ENCODE results near the gene CARS1.

The CARS1 gene

DNA sequence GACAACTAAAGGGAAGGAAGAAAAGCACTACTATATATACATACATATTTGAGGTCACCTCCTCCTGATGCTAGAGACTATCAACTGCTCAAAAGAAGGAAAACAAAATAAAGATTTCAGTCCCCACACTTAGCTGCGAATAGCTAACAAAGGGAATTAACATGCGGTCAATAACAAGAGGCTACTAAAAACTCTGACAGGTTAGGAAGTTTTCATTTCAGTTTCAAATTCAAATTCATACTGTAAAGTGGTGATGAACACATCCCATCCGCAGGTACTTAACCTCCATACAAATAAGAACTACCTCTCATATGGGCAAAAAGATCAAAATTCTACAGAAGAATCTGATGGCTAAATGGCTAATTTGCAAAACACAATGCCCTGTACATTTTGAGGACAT, 67.7 kb downstream of the CARS1 start:
- TF ChIP-seq, protein P1, sequence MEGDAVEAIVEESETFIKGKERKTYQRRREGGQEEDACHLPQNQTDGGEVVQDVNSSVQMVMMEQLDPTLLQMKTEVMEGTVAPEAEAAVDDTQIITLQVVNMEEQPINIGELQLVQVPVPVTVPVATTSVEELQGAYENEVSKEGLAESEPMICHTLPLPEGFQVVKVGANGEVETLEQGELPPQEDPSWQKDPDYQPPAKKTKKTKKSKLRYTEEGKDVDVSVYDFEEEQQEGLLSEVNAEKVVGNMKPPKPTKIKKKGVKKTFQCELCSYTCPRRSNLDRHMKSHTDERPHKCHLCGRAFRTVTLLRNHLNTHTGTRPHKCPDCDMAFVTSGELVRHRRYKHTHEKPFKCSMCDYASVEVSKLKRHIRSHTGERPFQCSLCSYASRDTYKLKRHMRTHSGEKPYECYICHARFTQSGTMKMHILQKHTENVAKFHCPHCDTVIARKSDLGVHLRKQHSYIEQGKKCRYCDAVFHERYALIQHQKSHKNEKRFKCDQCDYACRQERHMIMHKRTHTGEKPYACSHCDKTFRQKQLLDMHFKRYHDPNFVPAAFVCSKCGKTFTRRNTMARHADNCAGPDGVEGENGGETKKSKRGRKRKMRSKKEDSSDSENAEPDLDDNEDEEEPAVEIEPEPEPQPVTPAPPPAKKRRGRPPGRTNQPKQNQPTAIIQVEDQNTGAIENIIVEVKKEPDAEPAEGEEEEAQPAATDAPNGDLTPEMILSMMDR (IDR thresholded peaks at IDR 0.05; ENCODE audit: low read depth, low read length, missing control alignments): no peak
- H3K4me3 ChIP-seq (ENCODE audit: low read depth, low read length): peak overlapping the region; percentile 86
- no peak for DNase-seq (ENCODE audit: low read depth)

DNA sequence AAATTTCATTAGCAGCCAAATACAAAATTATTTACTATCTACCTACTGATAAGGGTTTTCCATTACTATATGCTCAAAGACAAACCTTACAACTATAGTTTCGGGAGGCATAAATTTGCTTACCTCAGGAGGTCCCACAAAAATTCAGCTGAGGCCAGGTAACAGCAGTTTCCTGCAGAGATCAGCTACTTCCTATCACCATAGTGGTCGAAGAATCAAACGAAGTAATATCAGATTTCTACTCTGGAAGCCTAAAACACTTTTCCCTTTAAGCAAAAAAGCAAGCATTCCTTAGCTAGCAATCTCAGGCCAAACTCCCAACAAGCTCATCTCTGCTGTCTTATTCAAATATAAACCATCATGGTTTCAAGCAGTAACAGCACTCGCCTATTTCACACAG, 68.2 kb downstream of the CARS1 start:
- TF ChIP-seq, protein P1 (IDR thresholded peaks at IDR 0.05; ENCODE audit: low read depth, low read length, missing control alignments): no peak
- no peak for DNase-seq (ENCODE audit: low read depth)
- peak overlapping the region; percentile 86 for H3K4me3 ChIP-seq (ENCODE audit: low read depth, low read length)

DNA sequence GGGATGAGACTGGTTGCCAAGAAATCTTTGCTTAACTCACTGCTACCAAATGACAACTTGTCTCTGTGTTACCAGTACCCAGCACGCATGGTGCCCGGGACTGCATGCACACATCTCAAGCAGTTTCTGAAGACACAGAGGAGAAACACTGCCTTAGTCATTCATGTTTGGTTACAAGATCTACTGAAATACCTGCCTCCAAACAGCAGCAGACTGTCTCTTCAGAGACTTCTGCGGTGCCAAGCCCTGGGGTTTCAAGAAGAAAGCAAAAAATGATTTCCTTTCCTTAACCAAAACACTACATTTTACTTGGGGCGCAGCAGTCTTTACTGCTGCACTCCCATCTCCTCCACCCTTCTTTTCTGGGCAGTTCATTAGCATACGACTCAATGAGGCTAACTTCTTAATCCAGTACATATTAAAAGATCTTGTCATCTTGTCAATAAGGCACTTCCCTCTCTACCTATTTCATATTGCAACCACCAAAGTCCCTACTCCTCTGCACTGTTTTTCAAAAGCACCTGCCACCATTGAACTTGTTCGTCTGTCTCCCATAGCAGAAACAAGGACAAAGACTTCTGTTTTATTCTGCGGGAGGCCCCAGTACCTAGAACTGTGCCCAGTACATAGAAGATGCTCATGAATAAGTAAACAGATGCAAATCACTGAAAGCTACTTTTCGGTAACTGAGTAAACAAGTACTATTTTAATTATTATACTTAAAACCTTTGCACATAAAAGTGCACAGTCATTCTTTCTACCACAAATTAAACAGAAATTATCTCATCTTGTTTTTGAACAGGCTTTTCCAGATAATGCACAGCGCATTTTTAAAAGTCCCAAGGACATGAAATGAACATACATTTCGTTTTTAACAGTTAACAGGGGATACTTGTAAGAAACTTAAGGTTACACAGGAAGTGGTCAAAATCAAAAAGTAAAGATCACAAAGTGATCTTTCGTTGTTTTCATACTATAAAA, 69.1 kb downstream of the CARS1 start:
- no peak for DNase-seq (ENCODE audit: low read depth)
- H3K4me3 ChIP-seq (ENCODE audit: low read depth, low read length): peak overlapping the region; percentile 86
- TF ChIP-seq, protein P1 (IDR thresholded peaks at IDR 0.05; ENCODE audit: low read depth, low read length, missing control alignments): no peak

DNA sequence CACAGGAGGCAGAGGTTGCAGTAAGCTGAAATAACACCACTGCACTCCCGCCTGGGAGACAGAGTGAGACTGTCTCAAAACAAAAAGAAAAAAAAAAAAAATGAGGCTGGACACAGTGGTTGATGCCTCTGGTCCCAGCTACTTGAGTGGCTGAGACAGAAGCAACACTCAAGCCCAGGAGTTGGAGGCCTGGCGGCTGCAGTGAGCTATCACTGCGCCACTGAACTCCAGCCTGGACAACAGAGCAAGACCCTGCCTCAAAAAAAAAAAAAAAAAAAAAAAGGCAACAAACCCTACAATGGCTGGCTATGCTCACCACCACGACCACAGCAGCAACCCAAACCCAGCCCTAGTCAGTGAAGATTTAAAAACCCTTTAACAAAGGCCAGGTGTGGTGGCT, 73.3 kb downstream of the CARS1 start:
- no peak overlapping the region for H3K4me3 ChIP-seq (ENCODE audit: low read depth, low read length)
- DNase-seq (ENCODE audit: low read depth): no peak
- TF ChIP-seq, protein P1 (IDR thresholded peaks at IDR 0.05; ENCODE audit: low read depth, low read length, missing control alignments): no peak

DNA sequence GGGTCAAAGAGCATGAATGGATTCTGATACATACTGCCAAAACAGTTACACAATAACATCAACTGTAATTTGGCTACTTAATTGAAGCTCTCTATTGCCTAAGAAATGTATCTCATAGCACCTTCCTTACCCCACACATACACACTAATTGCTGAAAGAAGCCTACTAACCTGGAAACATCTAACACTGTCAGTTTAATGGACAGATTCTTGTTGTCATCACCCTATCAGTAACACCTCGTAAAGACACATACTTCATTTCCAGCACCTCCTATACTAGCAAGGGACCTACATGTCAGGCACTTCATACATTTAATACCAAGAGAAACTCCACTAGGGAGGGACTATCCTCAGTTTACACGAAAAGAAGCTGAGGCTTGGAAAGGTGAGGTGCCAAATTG, 75.0 kb downstream of the CARS1 start:
- DNase-seq (ENCODE audit: low read depth): no peak
- H3K4me3 ChIP-seq (ENCODE audit: low read depth, low read length): no peak overlapping the region
- TF ChIP-seq, protein P1 (IDR thresholded peaks at IDR 0.05; ENCODE audit: low read depth, low read length, missing control alignments): no peak

DNA sequence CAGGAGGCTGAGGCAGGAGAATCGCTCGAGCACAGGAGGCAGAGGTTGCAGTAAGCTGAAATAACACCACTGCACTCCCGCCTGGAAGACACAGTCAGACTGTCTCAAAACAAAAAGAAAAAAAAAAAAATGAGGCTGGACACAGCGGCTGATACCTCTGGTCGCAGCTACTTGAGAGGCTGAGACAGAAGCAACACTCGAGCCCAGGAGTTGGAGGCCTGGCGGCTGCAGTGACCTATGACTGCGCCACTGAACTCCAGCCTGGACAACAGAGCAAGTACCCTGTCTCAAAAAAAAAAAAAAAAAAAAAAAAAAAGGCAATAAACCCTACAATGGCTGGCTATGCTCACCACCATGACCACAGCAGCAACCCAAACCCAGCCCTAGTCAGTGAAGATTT, 76.1 kb downstream of the CARS1 start:
- no peak overlapping the region for H3K4me3 ChIP-seq (ENCODE audit: low read depth, low read length)
- TF ChIP-seq, protein P1 (IDR thresholded peaks at IDR 0.05; ENCODE audit: low read depth, low read length, missing control alignments): no peak
- DNase-seq (ENCODE audit: low read depth): no peak

All from GM12864 (cell line).